ENCODE results near the gene CALY.

GRCh38 chr10:133341983-133342382, 5.3 kb upstream of the CALY start:
- TF ChIP-seq CTCF (IDR thresholded peaks at IDR 0.05), result no peak
- TF ChIP-seq RFX5 (IDR thresholded peaks at IDR 0.05), result no peak
- no peak for TF ChIP-seq POLR2A (IDR thresholded peaks at IDR 0.05; ENCODE audit: low read length)
- TF ChIP-seq BHLHE40 (IDR thresholded peaks at IDR 0.05; ENCODE audit: low read depth, low read length), result no peak
- TF ChIP-seq MYC (IDR thresholded peaks at IDR 0.05; ENCODE audit: borderline replicate concordance, low read length), result no peak
- no peak for TF ChIP-seq ZFP36 (IDR thresholded peaks at IDR 0.05; ENCODE audit: borderline replicate concordance, partially characterized antibody)
- TF ChIP-seq POLR2AphosphoS2 (conservative IDR thresholded peaks at IDR 0.05; ENCODE audit: low read length), result no peak
- TF ChIP-seq RNF2 (IDR thresholded peaks at IDR 0.05; ENCODE audit: borderline replicate concordance, low read depth), result no peak
- no peak for TF ChIP-seq ELK1 (IDR thresholded peaks at IDR 0.05; ENCODE audit: low read depth, low read length)
